ENCODE results near the gene FMNL2.

DNA sequence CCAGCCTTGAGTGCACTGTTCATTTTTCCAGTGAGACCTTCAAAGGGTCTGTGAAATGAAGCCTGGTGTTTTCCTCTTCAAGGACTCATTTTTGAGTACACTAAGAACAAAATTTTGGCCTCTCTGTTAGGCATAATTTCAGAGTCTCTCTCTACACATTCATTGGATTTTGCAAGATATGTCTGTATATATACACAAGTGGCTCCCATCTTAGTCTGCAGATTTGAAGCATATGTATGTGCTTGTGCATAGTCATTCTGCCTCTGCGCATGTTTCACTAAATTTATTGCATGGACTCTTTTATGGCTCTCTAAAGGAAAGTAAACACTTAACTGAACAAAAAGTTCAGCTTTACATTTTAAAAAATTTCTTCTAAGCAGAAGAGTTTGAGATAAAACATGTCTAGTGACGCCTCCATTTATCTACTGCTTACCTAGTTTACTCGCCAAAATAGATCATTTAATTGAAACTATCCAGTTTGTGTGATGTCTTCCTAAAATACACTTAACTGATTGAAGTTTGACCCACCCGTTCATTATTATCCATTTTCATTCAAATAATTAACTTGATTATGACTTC is 145.9 kb downstream of the FMNL2 start:
- TF ChIP-seq, protein P1, sequence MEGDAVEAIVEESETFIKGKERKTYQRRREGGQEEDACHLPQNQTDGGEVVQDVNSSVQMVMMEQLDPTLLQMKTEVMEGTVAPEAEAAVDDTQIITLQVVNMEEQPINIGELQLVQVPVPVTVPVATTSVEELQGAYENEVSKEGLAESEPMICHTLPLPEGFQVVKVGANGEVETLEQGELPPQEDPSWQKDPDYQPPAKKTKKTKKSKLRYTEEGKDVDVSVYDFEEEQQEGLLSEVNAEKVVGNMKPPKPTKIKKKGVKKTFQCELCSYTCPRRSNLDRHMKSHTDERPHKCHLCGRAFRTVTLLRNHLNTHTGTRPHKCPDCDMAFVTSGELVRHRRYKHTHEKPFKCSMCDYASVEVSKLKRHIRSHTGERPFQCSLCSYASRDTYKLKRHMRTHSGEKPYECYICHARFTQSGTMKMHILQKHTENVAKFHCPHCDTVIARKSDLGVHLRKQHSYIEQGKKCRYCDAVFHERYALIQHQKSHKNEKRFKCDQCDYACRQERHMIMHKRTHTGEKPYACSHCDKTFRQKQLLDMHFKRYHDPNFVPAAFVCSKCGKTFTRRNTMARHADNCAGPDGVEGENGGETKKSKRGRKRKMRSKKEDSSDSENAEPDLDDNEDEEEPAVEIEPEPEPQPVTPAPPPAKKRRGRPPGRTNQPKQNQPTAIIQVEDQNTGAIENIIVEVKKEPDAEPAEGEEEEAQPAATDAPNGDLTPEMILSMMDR (conservative IDR thresholded peaks at IDR 0.05; ENCODE audit: low read depth, low read length): no peak
- no peak for TF ChIP-seq EZH2 (IDR thresholded peaks at IDR 0.05; ENCODE audit: borderline replicate concordance, low read depth, low read length, poor library complexity, severe bottlenecking)

All from A673 (cell line).